Measurements from ENCODE around the gene COQ3.

GRCh38 chr6:99353126-99353525, 40.9 kb downstream of the COQ3 start:
- no peak for TF ChIP-seq CTCF (IDR thresholded peaks at IDR 0.05)
- TF ChIP-seq POLR2A (IDR thresholded peaks at IDR 0.05): no peak
